HG02938 (cell line): ENCODE data around the gene SGCD.

Experiments
- ATAC-seq: cut with Tn5 transposase; IDR thresholded peaks from one replicate; pipeline ENCODE4 v1.9.1; 2021; ENCODE audit warnings: mild to moderate bottlenecking, moderate library complexity; ENCODE audit not compliant: unreplicated experiment

Gene SGCD

DNA sequence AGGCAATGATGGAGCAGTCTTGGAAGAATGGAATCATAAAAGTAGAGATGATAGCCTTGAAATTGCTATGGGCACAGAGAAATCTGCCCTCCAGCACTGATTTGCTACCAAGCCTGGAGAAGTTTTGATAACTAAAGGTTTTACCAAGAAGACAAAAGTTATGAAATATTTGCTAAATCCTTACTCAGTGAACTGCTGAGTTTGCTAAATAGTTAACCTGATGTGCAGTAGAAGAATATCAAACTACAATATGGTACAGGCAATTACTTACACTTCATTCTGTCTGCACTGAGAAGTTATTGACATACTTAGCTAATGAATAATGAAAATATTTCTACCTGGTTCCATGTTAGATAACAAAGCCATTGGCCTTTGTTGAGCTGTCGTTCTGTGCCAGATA, 124.5 kb downstream of the SGCD start:
- ATAC-seq: no peak

DNA sequence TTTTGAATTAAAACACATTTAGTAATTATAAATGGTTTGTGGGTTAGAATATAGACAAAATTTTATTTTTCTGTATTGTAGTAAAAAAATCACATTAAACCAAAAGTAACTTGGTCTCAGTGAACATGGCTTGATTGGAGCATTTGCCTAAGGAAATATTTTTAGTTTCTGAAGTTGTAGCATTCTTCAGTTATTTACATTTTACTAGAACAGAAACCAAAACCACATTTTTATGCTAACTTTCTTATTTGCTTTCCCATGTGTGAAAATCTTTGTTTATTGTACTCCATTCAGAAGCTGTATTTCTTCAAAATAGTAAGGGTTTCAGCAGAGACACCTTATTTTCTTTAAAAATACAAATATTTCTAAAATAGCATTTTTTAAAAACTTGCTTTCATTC, 129.9 kb downstream of the SGCD start:
- no peak for ATAC-seq

DNA sequence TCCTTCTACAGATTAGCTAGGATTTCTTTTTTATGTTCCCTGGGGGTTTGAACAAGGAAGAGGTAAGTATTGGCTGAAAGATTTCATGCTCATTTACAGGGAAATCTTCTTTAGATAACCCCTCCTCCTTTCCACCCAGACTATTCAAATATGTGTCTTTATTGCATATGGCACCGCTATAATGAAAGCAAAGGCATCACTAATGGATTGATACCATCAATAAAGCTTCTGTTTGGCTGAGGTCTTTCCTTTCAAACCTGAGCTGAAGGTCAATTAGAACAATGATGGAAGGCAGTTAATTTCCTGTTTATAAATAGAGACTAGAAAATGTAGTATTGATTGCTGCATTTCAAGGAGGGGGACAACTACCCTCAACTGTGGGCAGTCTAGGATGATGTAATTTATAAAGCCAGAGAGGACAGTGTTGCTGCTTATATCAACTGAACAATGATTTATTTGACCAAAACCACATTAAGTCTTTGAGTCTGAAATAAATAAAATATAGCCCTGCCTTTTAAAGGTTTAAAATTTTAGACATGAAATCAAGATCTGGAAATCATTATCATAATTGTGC, 132.9 kb downstream of the SGCD start:
- no peak for ATAC-seq

DNA sequence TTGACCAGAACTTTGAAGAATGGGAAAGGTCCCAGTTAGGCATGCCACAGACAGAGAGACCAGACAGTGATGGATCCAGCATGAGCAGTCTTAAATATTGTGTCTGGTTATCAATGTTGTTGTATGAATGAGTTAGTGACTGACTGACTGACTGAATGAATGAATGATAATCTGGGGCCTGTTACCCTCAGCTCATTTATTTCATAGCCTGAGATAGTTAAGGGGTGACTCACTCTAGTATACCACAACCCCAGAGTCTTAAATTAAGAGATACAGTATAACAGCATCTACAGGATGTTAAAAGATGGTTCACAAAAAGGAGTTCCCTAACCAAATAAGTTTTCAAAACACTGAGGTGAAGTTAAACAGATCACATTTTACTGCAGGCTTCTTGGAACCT, 133.5 kb downstream of the SGCD start:
- no peak for ATAC-seq

DNA sequence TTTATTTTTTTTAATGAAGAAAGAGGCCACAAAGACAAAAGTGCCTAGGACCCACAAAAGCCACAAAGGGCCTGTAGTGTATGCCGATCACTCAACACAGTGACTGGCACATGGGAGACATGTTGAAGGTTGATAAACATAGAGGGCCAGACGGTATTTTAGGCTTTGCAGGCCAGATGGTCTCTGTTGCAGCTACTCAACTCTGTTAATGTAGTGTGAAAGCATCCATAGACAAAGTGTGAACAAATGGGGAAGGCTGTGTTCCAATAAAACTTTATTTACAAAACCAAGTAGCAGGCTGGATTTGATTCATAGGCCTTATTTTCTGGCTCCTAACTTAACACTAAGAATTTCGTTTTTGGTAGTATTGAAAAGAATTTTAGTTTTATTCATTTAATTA, 139.9 kb downstream of the SGCD start:
- no peak for ATAC-seq

DNA sequence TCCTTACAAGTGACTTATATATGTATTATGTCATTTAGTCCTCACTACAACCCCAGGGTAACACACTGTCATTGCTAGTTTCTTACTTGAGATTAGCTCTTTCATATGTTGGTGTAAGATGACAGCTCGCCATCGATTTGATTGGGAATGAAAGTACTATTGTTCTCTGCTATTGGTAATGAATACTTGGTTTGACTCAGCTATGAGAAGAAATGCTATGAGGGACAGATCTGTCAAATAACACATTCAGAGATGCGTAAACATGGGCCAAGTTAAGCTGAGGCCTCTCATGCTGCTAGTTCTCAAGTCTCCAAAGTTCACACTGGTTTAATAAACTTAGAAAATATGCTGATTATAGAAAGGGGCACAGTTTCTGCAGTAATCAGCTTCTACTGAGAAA, 142.7 kb downstream of the SGCD start:
- ATAC-seq: no peak

DNA sequence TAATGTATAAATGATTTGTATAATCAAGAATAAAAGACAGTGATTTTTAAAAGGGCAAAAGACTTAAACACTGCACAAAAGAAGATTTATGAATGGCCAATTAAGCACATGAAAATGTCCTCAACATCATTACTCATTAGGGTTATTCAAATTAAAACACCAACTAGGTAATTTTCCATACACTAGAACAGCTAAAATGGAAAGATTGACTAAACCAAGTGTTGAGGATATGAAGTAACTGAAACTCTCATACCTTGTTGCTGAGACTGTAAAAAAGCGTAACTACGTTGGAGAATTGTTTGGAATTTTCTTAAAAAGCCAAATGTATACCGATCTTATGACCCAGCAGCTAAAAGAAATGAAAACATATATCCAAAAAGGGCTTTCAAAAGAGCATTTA, 144.9 kb downstream of the SGCD start:
- no peak for ATAC-seq

DNA sequence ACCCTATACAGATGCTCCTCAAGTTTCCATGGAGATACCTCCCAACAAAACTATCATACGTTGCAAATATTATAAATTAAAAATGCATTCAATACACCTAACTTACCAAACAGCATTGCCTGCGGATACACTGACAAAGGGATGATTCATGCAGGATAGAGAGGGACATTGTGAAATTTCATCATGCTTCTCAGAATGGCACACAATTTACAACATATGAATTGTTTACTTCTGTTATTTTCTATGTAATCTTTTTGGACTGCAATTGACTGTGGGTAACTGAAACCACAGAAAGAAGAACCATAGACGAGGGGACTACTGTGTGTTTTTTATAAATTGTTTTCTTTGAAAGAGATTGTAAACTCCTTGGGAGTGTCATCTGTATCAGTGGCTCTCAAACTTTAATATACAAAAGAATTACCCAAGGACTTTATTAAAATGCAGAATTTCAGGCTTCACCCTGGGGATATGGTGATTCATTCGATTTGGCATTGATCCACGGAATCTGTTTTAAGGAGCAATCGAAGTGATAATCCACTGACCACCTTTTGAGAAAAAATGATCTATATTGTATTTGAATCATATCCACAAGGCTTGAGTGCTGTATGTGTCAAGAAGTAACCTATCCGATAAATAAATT, 146.4 kb downstream of the SGCD start:
- no peak for ATAC-seq

DNA sequence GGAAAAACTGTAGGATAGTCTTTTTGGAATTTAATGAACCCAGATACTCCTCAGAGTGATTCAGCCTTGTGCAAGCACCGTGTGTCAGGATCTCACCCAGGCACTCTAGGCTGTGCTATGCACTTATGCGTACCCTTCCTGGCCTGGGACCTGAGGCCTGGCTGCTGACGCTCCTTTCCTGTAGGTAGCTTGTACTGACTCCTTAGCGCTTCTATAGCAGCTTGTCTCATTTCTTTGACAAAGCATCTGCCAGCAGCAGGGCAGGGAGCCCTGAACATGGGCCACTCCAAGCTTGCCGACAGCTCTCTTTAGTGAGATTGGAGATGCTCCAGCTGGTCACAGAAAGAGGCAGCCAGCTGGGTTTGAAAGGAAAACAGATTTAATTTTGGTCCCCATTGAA, 147.3 kb downstream of the SGCD start:
- no peak for ATAC-seq

DNA sequence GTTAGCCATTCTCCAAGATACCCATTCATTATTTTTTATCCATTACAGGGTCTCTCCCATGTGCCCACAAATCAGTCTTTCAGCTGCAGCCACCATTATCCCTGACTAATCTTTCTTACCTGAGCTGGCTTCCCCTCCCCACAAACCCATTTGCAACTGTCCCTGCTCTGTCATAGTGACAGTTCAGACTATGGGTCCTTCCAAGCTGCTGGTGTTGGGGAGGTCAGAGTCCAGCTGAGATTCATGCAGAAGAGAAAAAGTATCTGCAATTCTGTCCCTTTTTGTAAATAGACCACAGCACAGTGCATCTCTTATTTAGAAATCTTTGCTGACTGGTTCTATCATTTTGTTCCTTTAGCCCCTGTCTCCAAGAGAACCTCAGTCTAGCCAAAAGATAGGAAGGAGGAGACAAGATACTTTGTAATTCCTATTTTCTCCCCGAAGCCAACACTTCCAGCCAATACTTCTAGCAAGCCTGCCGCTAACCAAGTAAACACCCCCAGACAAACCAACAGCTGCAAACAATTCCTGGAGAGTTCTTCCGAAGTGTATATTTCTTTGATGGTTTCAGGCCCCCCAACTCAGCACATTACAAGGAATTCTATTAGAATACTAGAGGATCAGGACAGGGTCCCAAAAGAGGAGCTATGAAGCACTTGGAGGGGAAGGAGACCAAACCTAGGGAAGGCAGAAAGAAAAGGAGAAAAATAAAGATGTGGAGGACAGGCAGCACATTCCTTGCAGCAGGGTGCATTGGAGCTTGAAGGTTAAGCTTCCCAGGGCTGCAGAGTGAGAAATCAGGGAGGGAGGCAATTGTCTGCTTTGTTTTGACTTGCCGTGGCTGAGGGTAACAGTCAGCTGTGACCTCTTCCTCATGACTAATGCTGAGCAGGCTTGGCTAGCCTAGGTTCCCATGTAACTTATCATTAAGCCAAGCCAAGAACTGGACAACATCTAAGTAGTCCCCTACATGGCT, 148.5 kb downstream of the SGCD start:
- no peak for ATAC-seq

DNA sequence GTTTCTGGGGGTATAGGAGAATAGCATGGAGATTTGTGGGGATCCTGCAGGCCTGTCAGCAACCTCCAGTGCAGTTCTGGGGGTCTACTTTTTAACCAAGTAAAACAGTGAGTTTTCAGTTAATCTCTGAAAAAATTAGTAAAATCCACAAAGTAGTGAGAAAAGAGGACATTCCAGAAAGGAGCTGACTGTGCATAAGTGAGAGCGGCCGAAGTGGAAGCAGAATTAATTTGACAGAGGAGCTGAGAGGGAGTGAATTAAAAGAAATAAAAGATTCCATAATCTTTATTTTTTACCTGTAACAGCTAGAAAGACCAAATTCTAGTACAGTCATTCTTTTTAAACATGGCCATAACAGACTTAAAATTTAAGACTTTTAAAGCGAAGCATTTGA, 149.2 kb downstream of the SGCD start:
- ATAC-seq: no peak

DNA sequence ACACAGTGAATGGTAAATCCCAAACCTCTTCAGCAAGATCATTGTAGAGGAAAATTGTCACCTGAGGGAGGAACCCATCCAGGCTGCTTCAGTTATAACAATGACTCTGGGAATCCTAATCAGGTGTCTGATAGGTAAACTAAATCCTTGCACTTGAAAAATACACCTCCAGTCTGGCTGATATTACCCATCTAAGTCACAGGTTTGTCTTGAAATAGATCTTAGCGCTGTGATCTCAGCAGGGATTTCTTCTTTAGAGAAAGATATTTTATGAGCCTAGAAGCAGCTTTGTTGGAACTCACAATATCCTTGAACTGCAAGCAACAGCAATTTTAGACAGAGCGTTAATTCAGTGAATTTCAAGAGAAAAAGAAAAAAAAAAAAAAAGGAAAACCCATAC, 149.7 kb downstream of the SGCD start:
- no peak for ATAC-seq

DNA sequence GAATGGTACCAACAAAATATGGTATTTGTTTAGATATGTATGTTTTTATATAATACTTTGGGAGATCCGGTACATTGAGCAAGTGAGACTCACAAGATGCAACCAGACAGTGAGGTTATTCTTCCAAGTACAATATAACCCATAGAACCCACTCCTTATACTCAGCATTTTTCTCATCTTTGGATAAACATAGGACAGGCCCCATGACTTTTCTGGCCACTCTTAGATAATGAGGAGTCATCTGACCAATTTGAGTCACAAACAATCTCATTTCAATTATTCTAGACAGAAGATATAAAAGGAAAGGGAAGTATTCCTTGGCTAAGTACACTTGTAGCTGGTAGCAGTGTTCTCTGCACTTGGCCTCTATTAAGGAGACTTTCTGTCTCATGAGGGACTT, 150.2 kb downstream of the SGCD start:
- ATAC-seq: no peak

DNA sequence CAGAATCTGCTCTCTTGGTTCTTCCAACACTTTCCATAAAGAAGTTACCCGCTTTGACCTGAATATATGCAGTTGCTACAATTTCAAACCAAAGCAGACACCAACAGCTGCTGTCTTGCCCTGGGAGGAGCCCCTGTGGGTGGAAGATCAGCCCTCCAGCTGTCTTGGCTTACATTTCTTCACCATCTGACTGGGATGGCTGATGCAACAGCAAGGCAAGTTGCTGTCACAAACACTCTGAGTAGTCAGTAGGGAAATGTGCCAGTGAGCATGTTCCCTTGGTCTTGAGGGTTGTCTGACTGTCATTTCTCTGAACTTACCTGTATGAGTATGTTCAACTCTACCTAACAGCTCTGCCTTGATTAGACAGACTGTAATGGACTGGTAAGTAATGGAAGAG, 152.9 kb downstream of the SGCD start:
- ATAC-seq: no peak

DNA sequence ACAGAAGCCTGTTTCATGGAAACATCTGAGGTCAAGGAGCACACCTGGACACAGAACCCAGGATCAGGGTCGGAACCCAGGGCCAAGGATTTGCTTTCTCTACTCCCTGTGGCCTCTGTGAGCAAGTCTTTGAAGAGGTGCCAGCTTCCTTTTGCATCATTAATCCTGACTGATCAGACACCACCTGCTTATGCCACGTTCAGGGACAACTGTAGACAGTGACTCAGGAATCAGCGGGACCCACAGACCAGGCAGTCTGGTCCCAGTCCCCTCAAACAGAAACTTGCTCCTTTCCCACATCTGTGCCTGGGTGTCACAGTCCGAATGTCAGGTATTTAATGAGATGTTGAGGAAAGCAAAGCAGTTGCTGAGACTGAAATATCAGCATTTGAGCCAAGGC, 154.8 kb downstream of the SGCD start:
- no peak for ATAC-seq

DNA sequence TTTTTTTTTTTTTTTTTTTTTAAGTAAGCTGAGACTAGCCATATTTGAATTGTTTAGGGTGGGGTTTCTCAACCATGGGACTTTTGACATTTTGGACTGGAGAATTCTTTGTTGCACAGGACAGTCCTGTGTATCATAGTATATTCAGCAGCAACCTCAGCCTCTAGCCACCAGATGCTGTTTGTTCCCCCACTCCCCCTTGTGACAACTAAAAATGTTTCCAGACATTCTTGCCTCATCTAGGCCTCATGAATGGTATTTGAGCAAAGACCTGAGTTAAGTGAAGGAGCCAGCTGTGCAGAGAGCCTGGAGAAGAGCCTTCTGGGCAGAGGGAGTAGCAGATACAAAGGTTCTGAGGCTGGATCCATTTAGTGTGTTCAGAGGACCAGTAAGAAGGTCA, 155.9 kb downstream of the SGCD start:
- ATAC-seq: no peak

DNA sequence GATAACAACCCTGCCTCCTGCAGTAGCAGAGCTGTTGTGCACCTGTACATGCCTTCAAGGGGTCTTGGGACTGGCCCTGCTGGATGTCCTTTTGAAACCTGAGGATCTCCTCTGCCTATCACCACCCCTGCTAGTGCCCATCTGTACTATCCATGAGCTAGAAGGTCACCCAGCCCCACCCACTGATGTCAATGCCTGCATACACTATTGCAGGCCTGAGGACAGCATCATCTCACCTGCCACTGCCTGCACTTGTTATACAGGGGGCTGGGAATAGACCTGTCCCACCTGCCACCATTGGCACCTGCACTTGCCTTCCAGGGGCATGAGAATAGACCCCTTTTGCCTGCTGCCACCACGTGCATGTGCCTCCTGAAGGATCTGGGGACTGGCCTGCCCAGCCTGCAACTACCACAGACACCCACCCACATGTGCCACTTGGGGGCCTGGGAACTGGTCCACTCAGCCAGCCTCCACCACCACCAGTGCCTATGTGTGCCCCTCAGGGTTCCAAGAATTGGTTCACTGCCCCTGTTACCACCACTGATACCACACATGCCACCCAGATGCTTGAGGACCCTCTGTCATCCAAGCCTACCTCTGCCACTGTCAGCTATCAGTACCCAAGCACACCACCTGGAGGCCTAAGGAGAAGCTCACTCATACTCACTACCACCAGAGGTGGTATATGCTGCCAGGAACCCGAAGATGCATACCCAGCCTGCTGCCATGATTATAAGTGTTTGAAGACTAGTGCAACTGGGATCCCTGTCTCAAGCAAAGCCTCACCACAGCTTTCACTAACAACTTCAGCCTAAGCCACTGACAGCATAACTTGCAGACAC, 159.7 kb downstream of the SGCD start:
- no peak for ATAC-seq

DNA sequence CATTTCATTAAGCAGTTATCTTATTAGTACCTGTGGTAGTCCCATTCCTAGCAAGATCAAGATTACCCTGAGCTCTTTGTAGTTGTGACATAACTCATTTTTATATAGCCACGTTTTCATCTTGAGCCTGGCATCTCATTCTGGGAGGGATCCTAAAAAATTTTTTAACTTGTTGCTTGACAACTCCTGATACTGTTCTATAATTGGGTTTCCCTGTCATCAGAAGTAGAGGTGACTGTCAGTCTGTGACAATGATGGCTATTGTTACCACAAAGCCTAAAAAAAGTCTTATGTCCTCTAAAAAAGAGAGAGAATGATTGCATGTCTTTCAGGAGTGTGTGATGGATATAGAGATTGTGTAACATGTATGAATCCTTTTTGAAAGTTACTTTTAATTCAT, 164.8 kb downstream of the SGCD start:
- ATAC-seq: no peak

DNA sequence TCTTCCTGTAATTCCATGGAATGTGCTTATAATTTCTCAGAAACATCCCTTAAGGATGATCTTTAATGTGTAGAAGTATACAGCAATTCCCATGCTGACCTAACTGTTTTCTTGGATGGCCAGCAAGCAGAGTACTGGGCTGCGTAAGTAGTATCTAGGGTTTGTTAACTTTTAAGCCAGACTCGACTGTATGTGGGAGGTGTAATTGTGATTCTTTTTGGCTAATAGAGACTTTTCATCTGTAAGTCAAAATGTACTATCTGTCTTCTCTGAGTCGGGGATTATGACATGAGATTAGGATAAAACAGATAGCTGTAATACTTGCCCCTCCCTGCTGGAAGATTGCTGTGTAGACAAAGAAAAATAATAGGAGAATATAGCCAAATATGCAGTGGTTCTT, 169.3 kb downstream of the SGCD start:
- no peak for ATAC-seq

DNA sequence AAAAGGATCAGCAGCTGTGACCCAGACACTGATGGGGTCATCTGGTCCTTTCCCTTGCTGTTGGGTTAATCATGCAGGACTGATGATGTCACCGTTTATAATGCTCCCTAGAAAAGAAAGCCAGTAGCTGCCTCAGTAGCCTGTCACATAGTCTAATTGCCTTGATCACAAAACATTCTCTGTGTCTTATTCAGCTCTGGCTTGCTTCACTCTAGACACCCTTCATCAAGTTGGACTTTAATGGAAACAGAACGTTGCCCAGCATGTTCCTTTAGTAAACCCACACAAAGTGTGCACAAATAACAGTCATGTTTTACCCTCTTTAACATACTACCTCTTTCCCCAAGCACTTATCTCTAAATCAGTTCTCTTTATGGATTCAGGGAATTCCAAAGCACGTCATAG, 170.8 kb downstream of the SGCD start:
- ATAC-seq: no peak
